PC-9 (cell line): Measurements from ENCODE around the gene MORN3. TPM values are rescaled to one million over a fixed set of nuclear protein-coding genes. Genes with fewer than 3 reads are reported as not detected.

Experiments
- BruUV-seq: library from RNA; stranded (reverse); fragments of 400-500 nt; replicated peaks from 2 replicates; lab custom pipeline; 2021; lab: Mats Ljungman, UMichigan
- CTCF ChIA-PET: fragments of 300-600 bp; sonication (Branson Sonifier 250); formaldehyde crosslinking; loops from one replicate; lab custom pipeline; 2022; ENCODE audit warnings: antibody characterized with exemption; lab: Charles Lee
- POLR2A ChIA-PET: fragments of 300-600 bp; sonication (Branson Sonifier 250); formaldehyde crosslinking; loops from one replicate; lab custom pipeline; 2022; ENCODE audit warnings: antibody characterized with exemption; ENCODE audit not compliant: unreplicated experiment; lab: Charles Lee
- DNase-seq, 2 experiments: peaks; one replicate each; pipeline versions ENCODE4 v3.0.0 to v3.0.0-alpha.2; 2015 to 2022; ENCODE audit warnings: mixed read lengths in 1 of 2
- H2AFZ ChIP-seq: fragments of 200-600 bp; sonication (generic); 2 replicates; pipeline ENCODE4 v1.8.1; 2017; ENCODE audit warnings: antibody characterized with exemption
- H3F3A ChIP-seq: fragments of 200-600 bp; sonication (generic); 2 replicates; pipeline ENCODE4 v1.8.1; 2017; ENCODE audit warnings: antibody characterized with exemption, mild to moderate bottlenecking, low read depth; ENCODE audit not compliant: insufficient read depth
- H3K27ac ChIP-seq: fragments of 200-600 bp; sonication (generic); 2 replicates; pipeline ENCODE4 v1.6.1; 2016; ENCODE audit warnings: mixed run types
- H3K27me3 ChIP-seq: fragments of 200-600 bp; sonication (generic); 2 replicates; pipeline ENCODE4 v1.6.1; 2016; ENCODE audit warnings: low read depth, mixed run types; ENCODE audit not compliant: insufficient read depth
- H3K36me3 ChIP-seq: fragments of 200-600 bp; sonication (generic); 2 replicates; pipeline ENCODE4 v1.6.1; 2016; ENCODE audit warnings: low read depth, mixed run types
- H3K4me1 ChIP-seq: fragments of 200-600 bp; sonication (generic); replicated peaks from 2 replicates; pipeline ENCODE4 v1.6.1; 2016; ENCODE audit warnings: mixed run types; ENCODE audit not compliant: insufficient read depth
- H3K4me2 ChIP-seq: fragments of 200-600 bp; sonication (generic); 2 replicates; pipeline ENCODE4 v1.6.1; 2017; ENCODE audit warnings: mixed run types
- H3K4me3 ChIP-seq: fragments of 200-600 bp; sonication (generic); 2 replicates; pipeline ENCODE4 v1.6.1; 2016; ENCODE audit warnings: mixed run types
- H3K79me2 ChIP-seq: fragments of 200-600 bp; sonication (generic); 2 replicates; pipeline ENCODE4 v1.6.1; 2017; ENCODE audit warnings: low read depth, mixed run types
- H3K9me2 ChIP-seq: fragments of 200-600 bp; sonication (generic); 2 replicates; pipeline ENCODE4 v1.8.1; 2017; ENCODE audit warnings: mild to moderate bottlenecking; ENCODE audit not compliant: insufficient read depth
- H3K9me3 ChIP-seq: fragments of 200-600 bp; sonication (generic); 2 replicates; pipeline ENCODE4 v1.8.1; 2016; ENCODE audit warnings: low read depth; ENCODE audit not compliant: insufficient read depth
- H4K20me1 ChIP-seq: fragments of 200-600 bp; sonication (generic); 2 replicates; pipeline ENCODE4 v1.8.1; 2017; ENCODE audit not compliant: insufficient read depth
- CTCF ChIP-seq: fragments of 200-600 bp; sonication (generic); conservative IDR thresholded peaks from 2 replicates; pipeline ENCODE4 v1.6.1; 2017; ENCODE audit warnings: mixed run types, antibody characterized with exemption, mild to moderate bottlenecking, moderate library complexity
- EZH2 ChIP-seq: fragments of 200-600 bp; sonication (generic); IDR thresholded peaks from 2 replicates; pipeline ENCODE4 v1.8.0; 2017; ENCODE audit warnings: antibody characterized with exemption, low read depth
- intact Hi-C: fragments of 100-400 bp; cut with micrococcal nuclease; formaldehyde crosslinking; loops from one replicate; pipeline ENCODE4 v1.10.0; 2022; ENCODE audit not compliant: unreplicated experiment
- total RNA-seq: library from RNA; stranded (reverse); gene quantifications from 2 replicates; pipeline ENCODE4 v1.2.3, GENCODE V29; 2021

The MORN3 gene
- total RNA-seq, 1 experiment from 2014 or later: 1.8 TPM

- Histone ChIP-seq H3K27ac (no peak overlapping the region), H2AFZ (no peak overlapping the region), H3K9me3 (no peaks in the 10 kb centered on the region), H3F3A (peaks cover 6% of the 10 kb centered on the region; the same call in 1 of the 2 replicates), H3K4me2 (no peak overlapping the region), H4K20me1 (no peaks in the 10 kb centered on the region), H3K4me3 (no peak overlapping the region), H3K4me1 (peaks cover 4% of the 10 kb centered on the region; the same call in 1 of the 2 replicates), H3K27me3 (no peaks in the 10 kb centered on the region), H3K36me3 (no peaks in the 10 kb centered on the region), H3K9me2 (no peaks in the 10 kb centered on the region), H3K79me2 (no peaks in the 10 kb centered on the region)
- TF ChIP-seq CTCF: no peak
- no peak for TF ChIP-seq EZH2
- CTCF ChIA-PET: interaction anchor here (0.5 kb wide), 1 partner anchor 118 kb away, joined by 8 read pairs; no protein-coding TSS in a partner anchor
- POLR2A ChIA-PET: no interaction called here
- intact Hi-C loops: no loop called here
- no peak for DNase-seq
- no TSS peak for BruUV-seq
These were observed 8.9 kb upstream of the MORN3 start for GRCh38 chr12:121678305-121678704.

GRCh38 chr12:121676190-121676589 is 6.7 kb upstream of the MORN3 start:
- Histone ChIP-seq H3K9me2 (no peaks in the 10 kb centered on the region), H4K20me1 (no peaks in the 10 kb centered on the region), H3K4me3 (no peak overlapping the region), H3K4me2 (no peak overlapping the region), H2AFZ (no peak overlapping the region), H3F3A (peaks cover 19% of the 10 kb centered on the region), H3K4me1 (peaks cover 21% of the 10 kb centered on the region), H3K9me3 (no peaks in the 10 kb centered on the region), H3K36me3 (no peaks in the 10 kb centered on the region), H3K27ac (no peak overlapping the region), H3K27me3 (no peaks in the 10 kb centered on the region), H3K79me2 (no peaks in the 10 kb centered on the region)
- BruUV-seq: no TSS peak
- ChIA-PET POLR2A (no interaction called here), CTCF (no interaction called here)
- no peak for DNase-seq
- TF ChIP-seq EZH2: no peak
- no peak for TF ChIP-seq CTCF
- intact Hi-C loops: no loop called here

GRCh38 chr12:121673013-121673511 is 3.6 kb upstream of the MORN3 start:
- peaks cover 42% of the 10 kb centered on the region for H3K4me1 ChIP-seq
- no peaks in the 10 kb centered on the region for H3K36me3 ChIP-seq
- ChIA-PET CTCF (no interaction called here), POLR2A (interaction anchor here (0.7 kb wide), 1 partner anchor 1143 kb away, joined by 5 read pairs; no protein-coding TSS in a partner anchor)
- H3K27ac ChIP-seq: peak overlapping the region; percentile 83
- peak overlapping the region; percentile 96 for H2AFZ ChIP-seq
- H3K4me3 ChIP-seq: peak overlapping the region; percentile 74
- no TSS peak for BruUV-seq
- H3K9me2 ChIP-seq: no peaks in the 10 kb centered on the region
- no peaks in the 10 kb centered on the region for H4K20me1 ChIP-seq
- peaks cover 24% of the 10 kb centered on the region for H3F3A ChIP-seq
- DNase-seq: peak; percentile 46 to 66
- no peaks in the 10 kb centered on the region for H3K9me3 ChIP-seq
- TF ChIP-seq EZH2 (no peak), CTCF (no peak)
- H3K4me2 ChIP-seq: peak overlapping the region; percentile 94
- intact Hi-C loops: loop anchor here (2.0 kb wide), 1 partner anchor 46 kb away; the partner anchor contains the start of gene ORAI1
- H3K27me3 ChIP-seq: no peaks in the 10 kb centered on the region
- H3K79me2 ChIP-seq: no peaks in the 10 kb centered on the region
